Neuron (in vitro differentiated cells): ENCODE measurements around the gene CAPN5.

Experiments used
- H2AFZ ChIP-seq: one replicate; pipeline ENCODE4 v1.6.1; 2013; ENCODE audit warnings: low read depth, mild to moderate bottlenecking, inconsistent platforms, low read length, moderate library complexity
- H3K27me3 ChIP-seq: one replicate; pipeline ENCODE4 v1.6.1; 2013; ENCODE audit warnings: low read length; ENCODE audit not compliant: insufficient read depth
- H3K36me3 ChIP-seq: one replicate; pipeline ENCODE4 v1.6.1; 2013; ENCODE audit warnings: low read length; ENCODE audit not compliant: insufficient read depth
- H3K4me1 ChIP-seq: one replicate; pipeline ENCODE4 v1.6.1; 2013; ENCODE audit warnings: low read length; ENCODE audit not compliant: insufficient read depth
- H3K4me3 ChIP-seq: 2 replicates; pipeline ENCODE4 v1.5.1; 2013; ENCODE audit warnings: mild to moderate bottlenecking, low read length, moderate library complexity
- H3K9me3 ChIP-seq: one replicate; pipeline ENCODE4 v1.6.1; 2013; ENCODE audit warnings: low read length

Gene CAPN5

DNA sequence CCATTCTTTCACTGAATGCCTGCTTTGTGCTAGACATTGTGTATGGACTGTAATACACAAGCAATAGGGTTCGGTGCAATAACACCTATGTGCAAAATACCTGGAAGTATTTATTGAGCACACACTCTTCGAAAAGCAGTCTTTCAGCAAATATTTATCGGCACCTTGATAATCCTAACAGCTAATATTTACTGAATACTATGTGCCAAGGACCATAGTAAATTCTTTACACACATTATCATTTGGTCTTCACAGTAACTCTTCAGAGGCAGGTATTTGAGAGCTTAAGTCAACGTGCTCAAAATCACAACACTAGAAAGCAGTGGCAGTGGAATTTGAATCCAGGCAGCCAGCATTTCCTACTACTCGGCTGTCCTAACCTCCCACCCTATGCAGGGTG is 30.4 kb upstream of the CAPN5 start:
- no peaks in the 10 kb centered on the region for H3K4me1 ChIP-seq
- H3K4me3 ChIP-seq: no peak overlapping the region
- no peak overlapping the region for H2AFZ ChIP-seq
- H3K9me3 ChIP-seq: peaks cover 11% of the 10 kb centered on the region
- no peaks in the 10 kb centered on the region for H3K36me3 ChIP-seq
- H3K27me3 ChIP-seq: peaks cover 12% of the 10 kb centered on the region

DNA sequence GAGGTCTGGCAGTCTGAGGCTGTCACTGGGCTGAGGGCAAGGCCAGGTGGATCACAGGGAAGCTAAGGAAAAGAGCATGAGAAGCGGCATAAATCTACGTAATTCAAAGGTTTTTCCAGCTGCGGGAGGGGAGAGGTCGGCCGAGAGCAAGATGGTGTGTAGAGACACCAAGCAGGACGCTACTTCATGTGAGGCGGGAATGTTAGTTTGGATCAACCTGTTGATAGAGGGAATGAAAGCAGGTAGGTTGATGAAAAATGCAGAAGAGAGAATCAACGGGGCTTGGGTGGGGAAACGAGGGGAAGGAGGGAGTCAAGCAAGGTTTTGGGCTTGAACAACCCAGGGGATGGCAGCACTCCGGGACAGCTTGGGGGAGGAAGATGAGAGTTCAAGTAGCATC is 29.7 kb upstream of the CAPN5 start:
- peaks cover 12% of the 10 kb centered on the region for H3K27me3 ChIP-seq
- no peaks in the 10 kb centered on the region for H3K4me1 ChIP-seq
- H3K36me3 ChIP-seq: no peaks in the 10 kb centered on the region
- H3K9me3 ChIP-seq: peaks cover 11% of the 10 kb centered on the region
- H2AFZ ChIP-seq: no peak overlapping the region
- no peak overlapping the region for H3K4me3 ChIP-seq

- Histone ChIP-seq H3K36me3 (no peaks in the 10 kb centered on the region), H3K4me3 (no peak overlapping the region), H3K9me3 (peaks cover 11% of the 10 kb centered on the region), H3K4me1 (no peaks in the 10 kb centered on the region), H2AFZ (no peak overlapping the region), H3K27me3 (peaks cover 12% of the 10 kb centered on the region)
These were observed 28.5 kb upstream of the CAPN5 start for GRCh38 chr11:77038029-77038824.

GRCh38 chr11:77038825-77039326 is 27.9 kb upstream of the CAPN5 start:
- Histone ChIP-seq H2AFZ (no peak overlapping the region), H3K36me3 (no peaks in the 10 kb centered on the region), H3K4me3 (no peak overlapping the region), H3K27me3 (peaks cover 12% of the 10 kb centered on the region), H3K9me3 (peaks cover 11% of the 10 kb centered on the region), H3K4me1 (no peaks in the 10 kb centered on the region)

GRCh38 chr11:77039491-77040400 is 27.0 kb upstream of the CAPN5 start:
- H3K4me3 ChIP-seq: no peak overlapping the region
- no peaks in the 10 kb centered on the region for H3K4me1 ChIP-seq
- H2AFZ ChIP-seq: peak overlapping the region; percentile 14
- H3K36me3 ChIP-seq: no peaks in the 10 kb centered on the region
- peaks cover 12% of the 10 kb centered on the region for H3K27me3 ChIP-seq
- peaks cover 11% of the 10 kb centered on the region for H3K9me3 ChIP-seq

GRCh38 chr11:77040401-77040777 is 26.4 kb upstream of the CAPN5 start:
- H3K4me3 ChIP-seq: no peak overlapping the region
- no peaks in the 10 kb centered on the region for H3K4me1 ChIP-seq
- H3K36me3 ChIP-seq: no peaks in the 10 kb centered on the region
- peaks cover 11% of the 10 kb centered on the region for H3K9me3 ChIP-seq
- H3K27me3 ChIP-seq: peaks cover 12% of the 10 kb centered on the region
- H2AFZ ChIP-seq: no peak overlapping the region

GRCh38 chr11:77040889-77041288 is 25.9 kb upstream of the CAPN5 start:
- H3K36me3 ChIP-seq: no peaks in the 10 kb centered on the region
- peaks cover 12% of the 10 kb centered on the region for H3K27me3 ChIP-seq
- H2AFZ ChIP-seq: no peak overlapping the region
- no peak overlapping the region for H3K4me3 ChIP-seq
- peaks cover 11% of the 10 kb centered on the region for H3K9me3 ChIP-seq
- no peaks in the 10 kb centered on the region for H3K4me1 ChIP-seq

GRCh38 chr11:77042111-77042726 is 24.6 kb upstream of the CAPN5 start:
- H3K9me3 ChIP-seq: peaks cover 11% of the 10 kb centered on the region
- H3K4me3 ChIP-seq: no peak overlapping the region
- H3K27me3 ChIP-seq: peaks cover 12% of the 10 kb centered on the region
- H2AFZ ChIP-seq: no peak overlapping the region
- peaks cover 6% of the 10 kb centered on the region for H3K4me1 ChIP-seq
- no peaks in the 10 kb centered on the region for H3K36me3 ChIP-seq

- Histone ChIP-seq H3K4me1 (peaks cover 8% of the 10 kb centered on the region), H3K27me3 (peaks cover 6% of the 10 kb centered on the region), H3K36me3 (no peaks in the 10 kb centered on the region), H3K9me3 (peaks cover 4% of the 10 kb centered on the region), H2AFZ (no peak overlapping the region), H3K4me3 (no peak overlapping the region)
These were observed 22.4 kb upstream of the CAPN5 start for GRCh38 chr11:77044356-77044755.

DNA sequence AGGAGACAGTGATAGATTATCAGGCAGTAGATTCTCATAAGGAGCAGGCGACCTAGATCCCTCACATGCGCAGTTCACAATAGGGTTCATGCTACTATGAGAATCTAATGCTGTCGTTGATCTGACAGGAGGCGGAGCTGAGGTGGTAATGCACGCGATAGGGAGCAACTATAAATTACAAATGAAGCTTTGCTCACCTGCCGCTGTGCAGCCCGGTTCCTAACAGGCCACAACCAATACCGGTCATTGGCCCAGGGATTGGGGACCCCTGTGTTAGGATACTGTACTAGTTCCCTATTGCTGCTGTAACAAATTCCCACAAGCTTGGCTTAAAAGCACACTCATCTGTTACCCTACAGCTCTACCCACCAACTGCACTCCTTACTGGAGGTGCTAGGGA is 21.9 kb upstream of the CAPN5 start:
- Histone ChIP-seq H3K27me3 (peaks cover 2% of the 10 kb centered on the region), H3K4me3 (no peak overlapping the region), H3K36me3 (no peaks in the 10 kb centered on the region), H3K9me3 (peaks cover 4% of the 10 kb centered on the region), H3K4me1 (peaks cover 8% of the 10 kb centered on the region), H2AFZ (no peak overlapping the region)

GRCh38 chr11:77046060-77046501 is 20.7 kb upstream of the CAPN5 start:
- Histone ChIP-seq H3K27me3 (no peaks in the 10 kb centered on the region), H3K9me3 (no peaks in the 10 kb centered on the region), H3K4me1 (peaks cover 8% of the 10 kb centered on the region), H3K36me3 (no peaks in the 10 kb centered on the region), H3K4me3 (no peak overlapping the region), H2AFZ (peak overlapping the region; percentile 28)

DNA sequence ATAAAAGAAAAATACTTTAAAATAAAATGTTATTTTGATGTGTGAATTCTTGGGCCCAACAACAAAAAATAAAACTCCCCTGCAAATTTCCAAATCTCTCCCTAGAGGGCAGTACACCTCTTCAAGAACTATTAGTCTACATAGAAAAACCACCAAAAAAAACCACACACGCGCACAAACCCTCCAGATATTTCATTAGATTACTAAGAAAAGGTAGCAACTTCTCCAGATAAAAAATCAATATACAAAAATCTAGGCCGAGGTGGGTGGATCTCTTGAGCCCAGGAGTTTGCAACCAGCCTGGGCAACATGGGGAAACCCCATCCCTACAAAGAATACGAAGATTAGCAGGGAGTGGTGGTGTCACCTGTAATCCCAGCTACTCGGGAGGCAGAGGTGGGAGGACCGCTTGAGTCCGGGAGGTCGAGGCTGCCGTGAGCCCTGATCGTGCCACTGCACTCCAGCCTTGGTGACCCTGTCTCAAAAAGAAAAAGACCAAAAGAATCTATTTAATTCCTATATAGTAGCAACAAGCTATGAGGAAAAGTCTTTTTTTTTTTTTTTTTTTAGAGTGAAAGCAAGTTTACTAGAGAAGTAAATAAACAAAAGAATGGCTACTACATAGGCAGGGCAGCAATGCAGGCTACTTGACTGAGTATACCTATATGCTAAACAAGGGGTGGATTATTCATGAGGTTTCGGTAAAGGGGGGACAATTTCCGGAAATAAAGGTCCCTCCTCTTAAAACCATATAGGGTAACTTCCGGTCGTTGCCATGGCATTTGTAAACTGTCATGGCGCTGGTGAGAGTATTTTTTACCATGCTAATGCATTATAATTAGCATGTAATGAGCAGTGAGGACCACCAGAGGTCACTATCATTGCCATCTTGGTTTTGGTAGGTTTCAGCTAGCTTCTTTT is 19.5 kb upstream of the CAPN5 start:
- Histone ChIP-seq H2AFZ (peak overlapping the region; percentile 22), H3K36me3 (no peaks in the 10 kb centered on the region), H3K9me3 (no peaks in the 10 kb centered on the region), H3K27me3 (no peaks in the 10 kb centered on the region), H3K4me3 (peak overlapping the region; percentile 22), H3K4me1 (peaks cover 8% of the 10 kb centered on the region)
